Panc1 (cell line): ENCODE results near the gene IL16.

Source experiments
- POLR2AphosphoS5 ChIP-seq: IDR thresholded peaks from 2 replicates; pipeline ENCODE4 v1.6.1; 2012; ENCODE audit warnings: mild to moderate bottlenecking, low read depth, low read length, moderate library complexity
- SIN3A ChIP-seq: IDR thresholded peaks from 2 replicates; pipeline ENCODE4 v1.6.1; 2012; ENCODE audit warnings: low read depth, mild to moderate bottlenecking, low read length, moderate library complexity, borderline replicate concordance; ENCODE audit not compliant: insufficient read depth
- TCF7L2 ChIP-seq: IDR thresholded peaks from 2 replicates; pipeline ENCODE4 v1.6.1; 2011; ENCODE audit warnings: mild to moderate bottlenecking, low read depth, low read length, inconsistent platforms
- TF ChIP-seq, protein P1 (sequence below): fragments of 450-650 bp; IDR thresholded peaks from 2 replicates; pipeline ENCODE4 v1.5.1; 2017; ENCODE audit warnings: mild to moderate bottlenecking
- TF ChIP-seq, protein P2 (sequence below), 2 experiments: IDR thresholded peaks; 2 replicates each; pipeline ENCODE4 v1.6.1; 2011 to 2012; ENCODE audit warnings: low read depth in 2 of 2, control low read depth in 1 of 2, low read length in 1 of 2, mild to moderate bottlenecking in 1 of 2, moderate library complexity in 1 of 2; ENCODE audit not compliant: insufficient read depth in 1 of 2

DNA sequence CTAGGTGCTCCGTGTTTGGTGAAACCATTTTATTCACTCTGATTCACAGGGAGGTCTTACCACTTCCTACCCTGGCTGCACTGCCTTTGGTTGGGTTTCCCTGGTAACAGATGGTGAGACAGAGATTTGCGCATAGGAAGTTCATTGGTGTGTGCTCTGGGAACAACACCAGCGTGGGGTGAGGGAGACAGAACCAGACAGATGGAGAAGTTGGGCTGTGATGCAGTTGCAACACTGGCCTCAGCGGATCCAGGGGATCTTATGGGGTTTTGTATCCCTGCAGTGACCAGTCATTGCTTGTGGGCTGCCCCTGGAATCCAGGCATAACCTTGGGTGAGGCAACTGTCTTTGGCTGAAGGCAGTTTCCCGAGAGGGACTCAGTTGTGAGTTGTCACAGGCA, 12.5 kb upstream of the IL16 start:
- TF ChIP-seq, protein P1, sequence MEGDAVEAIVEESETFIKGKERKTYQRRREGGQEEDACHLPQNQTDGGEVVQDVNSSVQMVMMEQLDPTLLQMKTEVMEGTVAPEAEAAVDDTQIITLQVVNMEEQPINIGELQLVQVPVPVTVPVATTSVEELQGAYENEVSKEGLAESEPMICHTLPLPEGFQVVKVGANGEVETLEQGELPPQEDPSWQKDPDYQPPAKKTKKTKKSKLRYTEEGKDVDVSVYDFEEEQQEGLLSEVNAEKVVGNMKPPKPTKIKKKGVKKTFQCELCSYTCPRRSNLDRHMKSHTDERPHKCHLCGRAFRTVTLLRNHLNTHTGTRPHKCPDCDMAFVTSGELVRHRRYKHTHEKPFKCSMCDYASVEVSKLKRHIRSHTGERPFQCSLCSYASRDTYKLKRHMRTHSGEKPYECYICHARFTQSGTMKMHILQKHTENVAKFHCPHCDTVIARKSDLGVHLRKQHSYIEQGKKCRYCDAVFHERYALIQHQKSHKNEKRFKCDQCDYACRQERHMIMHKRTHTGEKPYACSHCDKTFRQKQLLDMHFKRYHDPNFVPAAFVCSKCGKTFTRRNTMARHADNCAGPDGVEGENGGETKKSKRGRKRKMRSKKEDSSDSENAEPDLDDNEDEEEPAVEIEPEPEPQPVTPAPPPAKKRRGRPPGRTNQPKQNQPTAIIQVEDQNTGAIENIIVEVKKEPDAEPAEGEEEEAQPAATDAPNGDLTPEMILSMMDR = no peak
- TF ChIP-seq POLR2AphosphoS5 = no peak
- no peak for TF ChIP-seq SIN3A
- TF ChIP-seq, protein P2, sequence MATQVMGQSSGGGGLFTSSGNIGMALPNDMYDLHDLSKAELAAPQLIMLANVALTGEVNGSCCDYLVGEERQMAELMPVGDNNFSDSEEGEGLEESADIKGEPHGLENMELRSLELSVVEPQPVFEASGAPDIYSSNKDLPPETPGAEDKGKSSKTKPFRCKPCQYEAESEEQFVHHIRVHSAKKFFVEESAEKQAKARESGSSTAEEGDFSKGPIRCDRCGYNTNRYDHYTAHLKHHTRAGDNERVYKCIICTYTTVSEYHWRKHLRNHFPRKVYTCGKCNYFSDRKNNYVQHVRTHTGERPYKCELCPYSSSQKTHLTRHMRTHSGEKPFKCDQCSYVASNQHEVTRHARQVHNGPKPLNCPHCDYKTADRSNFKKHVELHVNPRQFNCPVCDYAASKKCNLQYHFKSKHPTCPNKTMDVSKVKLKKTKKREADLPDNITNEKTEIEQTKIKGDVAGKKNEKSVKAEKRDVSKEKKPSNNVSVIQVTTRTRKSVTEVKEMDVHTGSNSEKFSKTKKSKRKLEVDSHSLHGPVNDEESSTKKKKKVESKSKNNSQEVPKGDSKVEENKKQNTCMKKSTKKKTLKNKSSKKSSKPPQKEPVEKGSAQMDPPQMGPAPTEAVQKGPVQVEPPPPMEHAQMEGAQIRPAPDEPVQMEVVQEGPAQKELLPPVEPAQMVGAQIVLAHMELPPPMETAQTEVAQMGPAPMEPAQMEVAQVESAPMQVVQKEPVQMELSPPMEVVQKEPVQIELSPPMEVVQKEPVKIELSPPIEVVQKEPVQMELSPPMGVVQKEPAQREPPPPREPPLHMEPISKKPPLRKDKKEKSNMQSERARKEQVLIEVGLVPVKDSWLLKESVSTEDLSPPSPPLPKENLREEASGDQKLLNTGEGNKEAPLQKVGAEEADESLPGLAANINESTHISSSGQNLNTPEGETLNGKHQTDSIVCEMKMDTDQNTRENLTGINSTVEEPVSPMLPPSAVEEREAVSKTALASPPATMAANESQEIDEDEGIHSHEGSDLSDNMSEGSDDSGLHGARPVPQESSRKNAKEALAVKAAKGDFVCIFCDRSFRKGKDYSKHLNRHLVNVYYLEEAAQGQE (IDR thresholded peaks at IDR 0.05; ENCODE audit: insufficient read depth in 1 of 2, low read depth in 2 of 2, low read length in 1 of 2) = no peak
- TF ChIP-seq TCF7L2 = no peak
